Measurements from ENCODE around the gene MAP2. TPM values are rescaled to one million over a fixed set of nuclear protein-coding genes. Genes with fewer than 3 reads are reported as not detected.

The MAP2 gene
- total and polyA plus RNA-seq, 10 of the 15 experiments (the other 5 are each of a cell fraction or from before 2014, with no cell fraction given), result 0.01 TPM; not detected in 9

GRCh38 chr2:209523867-209524266, 100.0 kb downstream of the MAP2 start (continued):
- no peak for TF ChIP-seq ZBTB4 (CRISPR knock-in tag; IDR thresholded peaks at IDR 0.05)
- TF ChIP-seq CEBPZ (IDR thresholded peaks at IDR 0.05; ENCODE audit: low read depth, low read length), result no peak
- 0 out of 2 replicates have a peak, but pooled peaks have one; percentile 51 for TF ChIP-seq PAX5 (IDR thresholded peaks at IDR 0.05; ENCODE audit: borderline replicate concordance, low read depth, low read length)
- TF ChIP-seq POLR2AphosphoS5 (IDR thresholded peaks at IDR 0.05; ENCODE audit: low read length), result no peak
- no peak for TF ChIP-seq EGR1 (IDR thresholded peaks at IDR 0.05; ENCODE audit: borderline replicate concordance in 1 of 2, low read depth in 2 of 2, low read length in 2 of 2)
- TF ChIP-seq SIN3A (IDR thresholded peaks at IDR 0.05; ENCODE audit: low read depth, low read length), result no peak
- TF ChIP-seq POLR2AphosphoS2 (IDR thresholded peaks at IDR 0.05; ENCODE audit: low read depth, low read length), result no peak
- peak; percentile 91 for TF ChIP-seq MEF2A (IDR thresholded peaks at IDR 0.05; ENCODE audit: insufficient read depth, low read depth, low read length)
- TF ChIP-seq ZBTB33 (IDR thresholded peaks at IDR 0.05), result no peak
- no peak for TF ChIP-seq IKZF2 (IDR thresholded peaks at IDR 0.05)
- no peak for TF ChIP-seq YBX1 (IDR thresholded peaks at IDR 0.05)
- no peak for TF ChIP-seq SREBF1 (IDR thresholded peaks at IDR 0.05; ENCODE audit: low read length)
- TF ChIP-seq NFYA (IDR thresholded peaks at IDR 0.05; ENCODE audit: borderline replicate concordance, low read depth, low read length), result no peak
- no peak for TF ChIP-seq SMC3 (IDR thresholded peaks at IDR 0.05; ENCODE audit: borderline replicate concordance, low read length)
- no peak for TF ChIP-seq SUZ12 (IDR thresholded peaks at IDR 0.05; ENCODE audit: unreplicated experiment)
- peak; percentile 71; the same call in 1 of the 2 replicates for TF ChIP-seq YY1 (IDR thresholded peaks at IDR 0.05; ENCODE audit: low read depth, low read length)
- TF ChIP-seq CTCF (IDR thresholded peaks at IDR 0.05 in 2 of 3, conservative IDR thresholded peaks at IDR 0.05 in 1 of 3; ENCODE audit: control insufficient read depth in 2 of 3, extremely low read depth in 1 of 3, insufficient read depth in 1 of 3, low read depth in 3 of 3, low read length in 3 of 3), result no peak
- TF ChIP-seq TARDBP (IDR thresholded peaks at IDR 0.05; ENCODE audit: borderline replicate concordance), result no peak
- TF ChIP-seq RB1 (IDR thresholded peaks at IDR 0.05; ENCODE audit: borderline replicate concordance), result no peak
- TF ChIP-seq FOXK2 (IDR thresholded peaks at IDR 0.05), result no peak

Measured in GM12878 (cell line).